OCI-LY3 (cell line): ENCODE results near the gene OTOG.

Experiments
- EZH2phosphoT487 ChIP-seq: fragments of 200-600 bp; shearing (Covaris generic); IDR thresholded peaks from 2 replicates; pipeline ENCODE4 v1.6.1; 2018; ENCODE audit warnings: antibody characterized with exemption, mixed run types, low read depth
- TF ChIP-seq, protein P1 (sequence below): fragments of 200-600, 300-600 bp; sonication (generic); IDR thresholded peaks from 2 replicates; pipeline ENCODE4 v1.5.1; 2014; ENCODE audit warnings: antibody characterized with exemption, low read length, low read depth

DNA sequence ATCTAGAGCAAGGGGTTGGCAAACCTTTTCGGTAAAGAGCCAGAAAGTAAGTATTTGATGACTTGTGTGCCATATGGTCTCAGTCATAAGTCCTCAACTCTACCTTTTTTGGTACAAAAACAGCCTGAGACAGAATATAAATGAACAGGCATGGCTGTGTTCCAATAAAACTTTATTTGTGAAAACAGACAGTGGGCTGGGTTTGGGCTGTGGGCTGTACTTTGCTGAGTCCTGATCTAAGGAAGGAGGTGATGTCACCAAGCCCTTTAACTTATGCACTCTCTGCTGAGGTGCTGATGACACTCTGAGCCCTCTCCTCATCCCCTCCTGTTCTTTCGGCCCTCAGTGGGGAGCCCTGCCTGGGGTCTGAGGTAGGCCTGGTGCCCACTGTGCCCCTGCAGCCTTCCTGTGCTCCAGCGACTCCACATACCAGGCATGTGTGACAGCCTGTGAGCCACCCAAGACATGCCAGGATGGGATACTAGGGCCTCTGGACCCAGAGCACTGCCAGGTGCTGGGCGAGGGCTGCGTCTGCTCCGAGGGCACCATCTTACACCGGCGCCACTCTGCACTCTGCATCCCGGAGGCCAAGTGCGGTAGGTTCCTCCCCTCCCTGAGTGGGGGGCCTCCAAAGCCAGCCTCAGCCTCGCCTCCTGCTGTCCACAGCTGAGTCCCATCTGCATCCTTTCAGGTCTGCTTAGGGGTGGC, 86.4 kb downstream of the OTOG start:
- TF ChIP-seq, protein P1, sequence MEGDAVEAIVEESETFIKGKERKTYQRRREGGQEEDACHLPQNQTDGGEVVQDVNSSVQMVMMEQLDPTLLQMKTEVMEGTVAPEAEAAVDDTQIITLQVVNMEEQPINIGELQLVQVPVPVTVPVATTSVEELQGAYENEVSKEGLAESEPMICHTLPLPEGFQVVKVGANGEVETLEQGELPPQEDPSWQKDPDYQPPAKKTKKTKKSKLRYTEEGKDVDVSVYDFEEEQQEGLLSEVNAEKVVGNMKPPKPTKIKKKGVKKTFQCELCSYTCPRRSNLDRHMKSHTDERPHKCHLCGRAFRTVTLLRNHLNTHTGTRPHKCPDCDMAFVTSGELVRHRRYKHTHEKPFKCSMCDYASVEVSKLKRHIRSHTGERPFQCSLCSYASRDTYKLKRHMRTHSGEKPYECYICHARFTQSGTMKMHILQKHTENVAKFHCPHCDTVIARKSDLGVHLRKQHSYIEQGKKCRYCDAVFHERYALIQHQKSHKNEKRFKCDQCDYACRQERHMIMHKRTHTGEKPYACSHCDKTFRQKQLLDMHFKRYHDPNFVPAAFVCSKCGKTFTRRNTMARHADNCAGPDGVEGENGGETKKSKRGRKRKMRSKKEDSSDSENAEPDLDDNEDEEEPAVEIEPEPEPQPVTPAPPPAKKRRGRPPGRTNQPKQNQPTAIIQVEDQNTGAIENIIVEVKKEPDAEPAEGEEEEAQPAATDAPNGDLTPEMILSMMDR = no peak
- no peak for TF ChIP-seq EZH2phosphoT487
